GM23338 (cell line): ENCODE data around the gene CYTH1. TPM values are rescaled to one million over a fixed set of nuclear protein-coding genes. Genes with fewer than 3 reads are reported as not detected.

Source experiments
- ATAC-seq: fragments of 200-7000 bp; cut with Tn5 transposase; 3 replicates; pipeline ENCODE4 v1.9.1; 2020
- DNase-seq: peaks from one replicate; pipeline ENCODE4 v3.0.0-alpha.2; 2015; ENCODE audit warnings: low spot score
- H2AFZ ChIP-seq: fragments of 200-600 bp; sonication (generic); 2 replicates; pipeline ENCODE4 v1.8.0; 2016; ENCODE audit warnings: antibody characterized with exemption, mild to moderate bottlenecking, moderate library complexity
- H3F3A ChIP-seq: fragments of 200-600 bp; sonication (generic); replicated peaks from 2 replicates; pipeline ENCODE4 v1.8.0; 2017; ENCODE audit warnings: antibody characterized with exemption, mixed run types, low read depth
- H3K27ac ChIP-seq: fragments of 200-600 bp; sonication (generic); 2 replicates; pipeline ENCODE4 v1.6.1; 2016; ENCODE audit warnings: low read depth
- H3K27me3 ChIP-seq: fragments of 200-600 bp; sonication (generic); 2 replicates; pipeline ENCODE4 v1.8.0; 2016; ENCODE audit warnings: mild to moderate bottlenecking, mixed run types, moderate library complexity; ENCODE audit not compliant: insufficient read depth
- H3K36me3 ChIP-seq: fragments of 200-600 bp; sonication (generic); 2 replicates; pipeline ENCODE4 v1.8.0; 2016; ENCODE audit warnings: mild to moderate bottlenecking; ENCODE audit not compliant: insufficient read depth
- H3K4me1 ChIP-seq: fragments of 200-600 bp; sonication (generic); 2 replicates; pipeline ENCODE4 v1.8.0; 2016; ENCODE audit warnings: mild to moderate bottlenecking, moderate library complexity; ENCODE audit not compliant: insufficient read depth
- H3K4me2 ChIP-seq: fragments of 200-600 bp; sonication (generic); 2 replicates; pipeline ENCODE4 v1.7.1; 2017; ENCODE audit warnings: mixed run types
- H3K4me3 ChIP-seq: fragments of 200-600 bp; sonication (generic); 2 replicates; pipeline ENCODE4 v1.6.1; 2016; ENCODE audit warnings: mixed run types
- H3K79me2 ChIP-seq: fragments of 200-600 bp; sonication (generic); replicated peaks from 2 replicates; pipeline ENCODE4 v1.8.0; 2017; ENCODE audit warnings: mild to moderate bottlenecking; ENCODE audit not compliant: insufficient read depth
- H3K9me2 ChIP-seq: fragments of 200-600 bp; sonication (generic); 2 replicates; pipeline ENCODE4 v1.8.0; 2017; ENCODE audit not compliant: insufficient read depth
- H4K20me1 ChIP-seq: fragments of 200-600 bp; sonication (generic); replicated peaks from 2 replicates; pipeline ENCODE4 v1.8.0; 2017; ENCODE audit warnings: mild to moderate bottlenecking; ENCODE audit not compliant: insufficient read depth
- H3K27ac Mint-ChIP-seq: 2 replicates; pipeline ENCODE4 v1.8.0; 2020; ENCODE audit warnings: inconsistent platforms, mild to moderate bottlenecking, moderate library complexity, mixed read lengths
- H3K27me3 Mint-ChIP-seq: 3 replicates; pipeline ENCODE4 v1.8.0; 2022; ENCODE audit warnings: low read depth, mild to moderate bottlenecking, moderate library complexity, mixed read lengths, inconsistent platforms; ENCODE audit not compliant: insufficient read depth, poor library complexity
- H3K36me3 Mint-ChIP-seq: 3 replicates; pipeline ENCODE4 v1.8.0; 2021; ENCODE audit warnings: low read depth, mild to moderate bottlenecking, inconsistent platforms, moderate library complexity, mixed read lengths
- H3K4me1 Mint-ChIP-seq: 3 replicates; pipeline ENCODE4 v1.8.0; 2020; ENCODE audit warnings: mild to moderate bottlenecking, inconsistent platforms, mixed read lengths
- H3K4me3 Mint-ChIP-seq: 3 replicates; pipeline ENCODE4 v1.8.0; 2021; ENCODE audit warnings: moderate library complexity, mild to moderate bottlenecking, inconsistent platforms, mixed read lengths
- H3K9me3 Mint-ChIP-seq: 3 replicates; pipeline ENCODE4 v1.8.0; 2020; ENCODE audit warnings: moderate library complexity, mild to moderate bottlenecking, inconsistent platforms, mixed read lengths
- CREB1 ChIP-seq: fragments of 250-450 bp; sonication (Bioruptor Pico); IDR thresholded peaks from 2 replicates; pipeline ENCODE4 v1.5.0; 2020; ENCODE audit warnings: low read depth, mild to moderate bottlenecking, moderate library complexity
- EZH2 ChIP-seq: fragments of 200-600 bp; sonication (generic); IDR thresholded peaks from one replicate; pipeline ENCODE4 v1.8.0; 2017; ENCODE audit warnings: antibody characterized with exemption, mild to moderate bottlenecking, low read depth; ENCODE audit not compliant: unreplicated experiment
- JUNB ChIP-seq: IDR thresholded peaks from one replicate; pipeline ENCODE4 v1.6.1; 2016; ENCODE audit warnings: antibody characterized with exemption; ENCODE audit not compliant: unreplicated experiment
- NANOG ChIP-seq: IDR thresholded peaks from 2 replicates; pipeline ENCODE4 v1.6.1; 2016; ENCODE audit warnings: antibody characterized with exemption, borderline replicate concordance
- POLR2AphosphoS5 ChIP-seq: IDR thresholded peaks from 2 replicates; pipeline ENCODE4 v1.6.1; 2016; ENCODE audit warnings: antibody characterized with exemption, low read depth
- STAT1 ChIP-seq: IDR thresholded peaks from one replicate; pipeline ENCODE4 v1.6.1; 2016; ENCODE audit warnings: antibody characterized with exemption; ENCODE audit not compliant: unreplicated experiment
- ZNF114 ChIP-seq: fragments of 250-450 bp; sonication (Bioruptor Pico); IDR thresholded peaks from 2 replicates; pipeline ENCODE4 v1.5.0; 2020; ENCODE audit warnings: mild to moderate bottlenecking, moderate library complexity
- ZNF331 ChIP-seq: fragments of 250-450 bp; sonication (Bioruptor Pico); IDR thresholded peaks from 2 replicates; pipeline ENCODE4 v1.5.0; 2020; ENCODE audit warnings: low read depth, mild to moderate bottlenecking, moderate library complexity
- ZNF462 ChIP-seq: fragments of 250-450 bp; sonication (Bioruptor Pico); IDR thresholded peaks from 2 replicates; pipeline ENCODE4 v1.5.0; 2020; ENCODE audit warnings: mild to moderate bottlenecking, moderate library complexity
- polyA plus RNA-seq: library from polyadenylated mRNA; unstranded; fragments of >200 nt; fragmentation: Nextera tagmentation; extraction: Ambion mirVana; gene quantifications from 2 replicates; pipeline ENCODE4 v1.2.1, GENCODE V29; 2016
- total RNA-seq: library from RNA; depleted of rRNA; stranded (reverse); fragments of >200 nt; shearing (Covaris generic); gene quantifications from 2 replicates; pipeline ENCODE4 v1.2.3, GENCODE V29; 2014
- TF ChIP-seq, protein P1 (sequence below): IDR thresholded peaks from 2 replicates; pipeline ENCODE4 v1.6.1; 2016; ENCODE audit warnings: antibody characterized with exemption
- TF ChIP-seq, protein P2 (sequence below), 2 experiments: fragments of 200-600 bp in 1 of 2; sonication (generic) in 1 of 2; conservative IDR thresholded peaks; 2 replicates each; pipeline versions ENCODE4 v1.5.1 to v1.6.1; 2016 to 2017; ENCODE audit warnings: antibody characterized with exemption in 2 of 2, low read depth in 2 of 2, mild to moderate bottlenecking in 2 of 2, moderate library complexity in 1 of 2

CYTH1 gene
- total and polyA plus RNA-seq, 2 experiments from 2014 or later = 13.8 to 14.5 TPM

DNA sequence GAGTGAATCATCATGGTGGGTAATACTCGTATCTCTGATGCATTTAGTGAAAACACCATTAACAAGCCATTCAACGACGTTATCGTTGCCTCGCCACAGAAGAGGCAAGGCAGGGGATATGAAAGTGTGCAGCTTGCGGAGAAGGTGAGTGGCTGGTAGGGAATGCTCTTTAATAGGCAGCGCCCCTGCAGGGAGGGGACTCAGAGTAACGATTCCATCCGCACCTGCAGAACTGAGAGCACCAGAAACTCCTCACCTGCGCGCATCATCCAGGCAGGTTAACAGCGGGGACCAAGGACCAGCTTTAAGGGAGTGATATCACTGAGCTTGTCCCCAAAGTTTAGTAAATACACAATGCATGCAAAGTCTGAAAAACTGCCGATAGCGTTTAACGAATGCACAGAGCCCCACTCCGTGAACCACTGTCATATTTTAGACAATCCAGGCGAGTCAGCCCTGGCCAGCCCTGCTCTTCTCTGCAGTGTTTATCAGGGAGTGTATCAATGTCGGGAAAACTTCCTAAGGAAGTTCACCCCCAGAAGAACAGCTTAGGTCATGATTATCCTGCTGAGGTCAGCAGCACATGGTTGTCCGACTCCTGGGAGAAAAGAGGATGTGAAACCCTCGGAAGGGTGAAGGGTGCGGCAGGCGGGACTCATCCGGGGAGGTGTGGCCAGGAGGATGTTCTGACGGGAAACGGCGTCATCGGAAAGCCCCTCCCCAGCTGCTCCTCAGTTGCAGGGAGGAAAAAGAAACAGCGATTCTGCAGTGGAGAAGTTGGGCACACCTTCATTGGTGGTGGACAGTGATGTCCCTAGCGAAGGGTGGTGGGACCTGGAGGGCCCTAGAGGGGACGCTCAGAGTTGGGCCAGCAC lies 136.4 kb downstream of the CYTH1 start:
- no peaks in the 10 kb centered on the region for H3K79me2 ChIP-seq
- no peaks in the 10 kb centered on the region for H3K36me3 ChIP-seq
- H3K4me3 Mint-ChIP-seq = no peak overlapping the region
- no peak overlapping the region for H3K27ac ChIP-seq
- peak; percentile 62 for ATAC-seq
- no peaks in the 10 kb centered on the region for H3K4me1 ChIP-seq
- no peaks in the 10 kb centered on the region for H4K20me1 ChIP-seq
- H3K9me3 Mint-ChIP-seq = no peaks in the 10 kb centered on the region; the same call in 2 of the 3 replicates
- no peaks in the 10 kb centered on the region for H3F3A ChIP-seq
- no peak overlapping the region for H2AFZ ChIP-seq
- no peaks in the 10 kb centered on the region for H3K9me2 ChIP-seq
- H3K4me2 ChIP-seq = no peak overlapping the region
- H3K27me3 ChIP-seq = no peaks in the 10 kb centered on the region
- peak; percentile 20 for DNase-seq
- no peaks in the 10 kb centered on the region; the same call in 2 of the 3 replicates for H3K4me1 Mint-ChIP-seq
- H3K36me3 Mint-ChIP-seq = no peaks in the 10 kb centered on the region
- no peak overlapping the region for H3K27ac Mint-ChIP-seq
- H3K4me3 ChIP-seq = no peak overlapping the region
- H3K27me3 Mint-ChIP-seq = peaks cover 7% of the 10 kb centered on the region
- no peak for TF ChIP-seq ZNF331 (CRISPR knock-in tag)
- TF ChIP-seq, protein P1, sequence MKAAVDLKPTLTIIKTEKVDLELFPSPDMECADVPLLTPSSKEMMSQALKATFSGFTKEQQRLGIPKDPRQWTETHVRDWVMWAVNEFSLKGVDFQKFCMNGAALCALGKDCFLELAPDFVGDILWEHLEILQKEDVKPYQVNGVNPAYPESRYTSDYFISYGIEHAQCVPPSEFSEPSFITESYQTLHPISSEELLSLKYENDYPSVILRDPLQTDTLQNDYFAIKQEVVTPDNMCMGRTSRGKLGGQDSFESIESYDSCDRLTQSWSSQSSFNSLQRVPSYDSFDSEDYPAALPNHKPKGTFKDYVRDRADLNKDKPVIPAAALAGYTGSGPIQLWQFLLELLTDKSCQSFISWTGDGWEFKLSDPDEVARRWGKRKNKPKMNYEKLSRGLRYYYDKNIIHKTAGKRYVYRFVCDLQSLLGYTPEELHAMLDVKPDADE = no peak
- 0 out of 2 replicates have a peak, but pooled peaks have one; percentile 33 for TF ChIP-seq CREB1
- TF ChIP-seq POLR2AphosphoS5 = no peak
- TF ChIP-seq JUNB = no peak

DNA sequence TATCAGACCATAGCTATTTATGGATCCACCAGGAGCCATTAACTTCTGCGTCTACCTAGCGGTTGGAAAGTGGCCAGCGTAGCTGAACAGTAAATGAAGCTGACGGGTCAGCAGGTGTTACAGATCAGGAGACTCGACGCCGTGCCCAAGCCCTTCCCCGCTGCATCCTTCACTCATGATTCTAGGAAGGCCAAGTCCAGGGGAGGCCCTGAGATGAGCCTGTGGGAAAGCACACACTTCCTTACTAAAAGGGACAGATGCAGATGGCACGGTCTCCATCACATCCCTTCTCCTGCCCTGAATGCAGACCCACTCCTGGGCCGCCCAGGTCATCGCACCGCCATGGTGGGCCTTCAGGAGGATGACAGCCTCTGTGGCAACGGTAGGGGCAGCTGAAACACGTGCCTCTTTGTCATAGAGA lies 137.1 kb downstream of the CYTH1 start:
- H3K4me1 Mint-ChIP-seq = no peaks in the 10 kb centered on the region; the same call in 2 of the 3 replicates
- DNase-seq = no peak
- ATAC-seq = no peak
- H3K9me3 Mint-ChIP-seq = no peaks in the 10 kb centered on the region; the same call in 2 of the 3 replicates
- Histone ChIP-seq H3K4me2 (no peak overlapping the region), H2AFZ (no peak overlapping the region), H3K79me2 (no peaks in the 10 kb centered on the region), H3K9me2 (no peaks in the 10 kb centered on the region), H3K36me3 (no peaks in the 10 kb centered on the region), H3K27ac (no peak overlapping the region), H3K4me3 (no peak overlapping the region), H3K27me3 (no peaks in the 10 kb centered on the region), H4K20me1 (no peaks in the 10 kb centered on the region), H3K4me1 (no peaks in the 10 kb centered on the region), H3F3A (no peaks in the 10 kb centered on the region)
- no peak overlapping the region for H3K4me3 Mint-ChIP-seq
- no peak overlapping the region for H3K27ac Mint-ChIP-seq
- no peaks in the 10 kb centered on the region for H3K36me3 Mint-ChIP-seq
- H3K27me3 Mint-ChIP-seq = peaks cover 8% of the 10 kb centered on the region
- TF ChIP-seq, protein P1 = no peak
- TF ChIP-seq EZH2 (no peak), ZNF462 (no peak), NANOG (no peak), ZNF114 (CRISPR knock-in tag) (no peak), STAT1 (no peak), JUNB (no peak)
- TF ChIP-seq, protein P2, sequence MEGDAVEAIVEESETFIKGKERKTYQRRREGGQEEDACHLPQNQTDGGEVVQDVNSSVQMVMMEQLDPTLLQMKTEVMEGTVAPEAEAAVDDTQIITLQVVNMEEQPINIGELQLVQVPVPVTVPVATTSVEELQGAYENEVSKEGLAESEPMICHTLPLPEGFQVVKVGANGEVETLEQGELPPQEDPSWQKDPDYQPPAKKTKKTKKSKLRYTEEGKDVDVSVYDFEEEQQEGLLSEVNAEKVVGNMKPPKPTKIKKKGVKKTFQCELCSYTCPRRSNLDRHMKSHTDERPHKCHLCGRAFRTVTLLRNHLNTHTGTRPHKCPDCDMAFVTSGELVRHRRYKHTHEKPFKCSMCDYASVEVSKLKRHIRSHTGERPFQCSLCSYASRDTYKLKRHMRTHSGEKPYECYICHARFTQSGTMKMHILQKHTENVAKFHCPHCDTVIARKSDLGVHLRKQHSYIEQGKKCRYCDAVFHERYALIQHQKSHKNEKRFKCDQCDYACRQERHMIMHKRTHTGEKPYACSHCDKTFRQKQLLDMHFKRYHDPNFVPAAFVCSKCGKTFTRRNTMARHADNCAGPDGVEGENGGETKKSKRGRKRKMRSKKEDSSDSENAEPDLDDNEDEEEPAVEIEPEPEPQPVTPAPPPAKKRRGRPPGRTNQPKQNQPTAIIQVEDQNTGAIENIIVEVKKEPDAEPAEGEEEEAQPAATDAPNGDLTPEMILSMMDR (conservative IDR thresholded peaks at IDR 0.05; ENCODE audit: low read depth in 2 of 2) = no peak
